Measurements from ENCODE around the gene C16orf95.
"Not testable (repeated sequence)": the region's sequence is repeated elsewhere in the genome, so short reads cannot be mapped to it uniquely, and the experiment has no call there.

C16orf95 gene

DNA sequence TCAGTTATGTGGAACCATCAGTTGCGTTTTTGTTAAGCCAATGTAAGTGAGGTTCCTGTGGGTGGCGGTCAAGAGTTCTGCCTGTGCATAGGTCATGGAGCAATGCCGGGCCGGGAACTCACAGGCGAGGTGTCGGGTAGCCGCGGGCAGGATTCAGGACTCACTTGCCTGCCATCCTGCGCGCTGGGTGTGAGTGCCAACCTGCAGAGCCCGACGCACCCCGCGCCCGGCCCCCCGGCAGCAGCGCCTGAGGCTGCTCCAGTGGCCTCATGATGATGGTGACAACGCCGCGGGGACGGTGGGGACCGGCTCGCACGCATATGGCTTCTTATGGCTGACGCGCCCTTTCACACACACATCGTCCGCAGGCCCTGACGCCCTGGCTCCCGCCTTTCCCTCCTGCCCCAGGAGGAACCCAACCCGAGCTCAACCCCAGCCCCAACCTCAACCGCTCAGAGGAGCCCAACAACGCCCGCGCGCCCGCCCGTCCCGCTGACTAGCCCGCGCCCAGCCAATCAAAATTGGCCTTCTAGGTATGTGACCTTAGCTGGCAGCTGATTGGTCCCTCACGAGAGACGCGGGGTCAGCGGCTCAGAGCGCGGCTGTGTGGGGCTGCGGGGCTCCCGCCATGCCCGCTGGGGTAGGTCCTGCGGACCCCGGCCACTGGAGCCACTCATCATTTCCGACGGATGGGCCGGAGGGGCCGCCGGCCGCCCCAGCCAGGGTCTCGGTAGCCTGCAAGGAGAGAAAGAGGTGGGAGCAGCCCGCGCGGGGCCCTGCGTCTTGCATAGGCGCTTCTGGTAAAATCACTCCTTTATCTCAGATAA is at the start of gene C16orf95:
Gene C16orf95, minus strand, starts transcription at position 470 of the 827 bp plus-strand sequence. Its CDS starts 150 bp downstream, at position 320.
- DNase-seq (ENCODE audit: low read depth, low spot score) = peak; percentile 88

- no peak for DNase-seq (ENCODE audit: low read depth, low spot score)
Observed at GRCh38 chr16:87366930-87367329, 49.7 kb upstream of the C16orf95 start.

DNA sequence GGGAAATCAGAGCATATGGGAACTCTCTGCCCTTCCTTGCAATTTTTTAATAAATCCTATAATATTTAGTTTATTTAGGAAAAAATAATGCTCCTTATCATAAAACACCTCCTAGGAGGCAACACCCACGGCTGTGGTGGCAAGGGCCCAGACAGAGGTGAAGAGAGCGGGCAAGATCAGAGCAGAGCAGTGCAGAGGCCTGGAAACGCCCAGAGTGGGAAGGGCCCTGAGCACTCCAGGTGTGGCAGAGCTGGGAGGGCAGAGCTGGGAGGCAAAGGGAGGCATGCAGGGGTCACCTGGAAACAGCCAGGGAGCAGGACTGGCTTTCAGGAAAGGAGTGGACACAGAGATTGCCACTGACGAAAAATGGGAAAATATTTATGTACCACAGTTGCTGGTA is 49.1 kb upstream of the C16orf95 start:
- DNase-seq (ENCODE audit: low read depth, low spot score) = no peak

DNA sequence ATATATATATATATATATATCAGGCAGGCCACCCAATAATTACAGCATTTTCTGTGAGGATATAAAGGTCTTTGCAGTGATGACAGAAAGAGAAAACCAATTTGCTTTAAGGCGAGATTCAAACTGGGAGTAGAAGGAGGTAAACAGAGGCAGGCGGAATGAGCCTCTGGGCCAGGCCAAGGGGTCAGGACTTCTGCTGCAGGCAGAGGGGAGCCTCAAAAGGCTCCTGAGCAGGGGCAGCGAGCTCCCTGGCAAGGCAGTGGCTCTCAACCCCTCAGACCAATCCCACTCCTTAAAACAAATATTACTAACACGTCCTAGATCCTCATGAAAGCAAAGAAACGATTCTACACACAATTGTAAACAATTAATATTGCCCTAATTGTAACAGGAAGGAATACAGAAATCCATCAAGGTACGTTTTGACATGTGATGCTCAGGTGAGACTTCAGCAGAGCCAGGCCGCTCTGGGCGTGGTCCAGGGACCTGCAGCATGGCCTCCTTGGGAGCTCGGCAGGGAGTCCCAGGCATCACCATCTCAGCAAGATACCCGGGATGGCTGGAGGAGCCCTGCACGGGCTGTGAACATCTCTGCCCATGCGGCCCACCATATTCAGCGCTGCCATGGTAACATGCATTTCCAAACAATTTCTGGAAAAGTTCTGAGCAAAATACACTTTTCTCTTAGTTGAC is 48.0 kb upstream of the C16orf95 start:
- DNase-seq (ENCODE audit: low read depth, low spot score) = no peak

DNA sequence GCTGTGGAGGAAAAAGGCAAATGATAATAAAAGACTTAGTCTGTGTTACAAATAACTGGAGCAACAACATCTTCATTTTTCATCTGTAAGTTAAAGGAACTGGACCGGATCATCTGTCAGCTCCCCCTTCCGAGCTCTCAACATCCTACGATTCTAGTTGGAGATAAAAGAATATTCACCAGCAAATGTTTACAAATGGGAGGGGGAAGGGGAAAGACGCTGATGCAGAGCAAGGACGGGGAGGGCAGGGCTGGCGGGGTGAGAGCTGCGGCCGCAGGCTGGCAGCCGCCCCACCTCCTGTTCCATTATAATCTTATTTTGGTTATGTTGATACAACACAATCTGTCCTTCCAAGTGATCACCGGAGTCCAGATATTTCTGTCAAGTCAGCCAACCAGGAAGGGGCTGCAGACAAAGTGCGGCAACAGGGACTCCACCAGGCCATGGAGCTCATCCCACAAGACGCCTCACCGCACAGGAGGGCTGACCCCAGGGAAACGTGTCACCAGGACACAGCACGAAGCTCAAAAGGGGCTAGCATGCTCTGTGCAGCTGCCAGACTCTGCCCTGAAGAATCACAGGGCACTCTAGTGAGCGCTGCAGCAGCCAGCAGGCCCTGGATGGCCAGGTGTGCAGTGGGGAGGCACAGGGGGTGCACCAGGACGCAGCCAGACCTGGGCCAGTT is 46.7 kb upstream of the C16orf95 start:
- no peak for DNase-seq (ENCODE audit: low read depth, low spot score)

DNA sequence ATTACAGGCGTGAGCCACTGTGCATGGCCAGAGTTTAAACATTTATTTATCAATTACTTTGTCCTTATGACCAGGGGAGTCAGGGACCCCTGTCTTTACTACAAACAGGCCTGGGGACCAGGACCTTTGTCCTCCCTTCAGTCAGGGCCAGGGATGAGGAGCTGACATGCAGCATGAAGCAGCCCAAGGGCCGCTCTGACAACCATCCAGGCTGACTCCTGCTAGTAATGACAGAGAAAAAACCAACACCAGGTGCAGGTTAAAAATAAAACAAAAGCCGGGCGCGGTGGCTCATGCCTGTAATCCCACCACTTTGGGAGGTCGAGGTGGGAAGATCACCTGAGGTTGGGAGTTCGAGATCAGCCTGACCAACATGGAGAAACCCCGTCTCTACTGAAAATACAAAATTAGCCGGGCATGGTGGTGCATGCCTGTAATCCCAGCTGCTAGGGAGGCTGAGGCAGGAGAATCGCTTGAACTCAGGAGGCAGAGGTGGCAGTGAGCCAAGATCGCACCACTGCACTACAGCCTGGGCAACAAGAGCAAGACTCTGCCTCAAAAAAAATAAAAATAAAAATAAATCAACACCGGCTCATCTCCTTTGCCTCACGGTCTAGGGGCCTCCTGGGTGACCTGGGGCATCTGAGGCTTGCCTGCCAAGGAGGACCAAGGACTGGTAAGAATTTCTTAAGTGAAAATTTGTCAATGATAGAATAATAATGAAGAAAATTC is 45.8 kb upstream of the C16orf95 start:
- DNase-seq (ENCODE audit: low read depth, low spot score) = not testable (repeated sequence)

GRCh38 chr16:87361916-87362619 is 44.9 kb upstream of the C16orf95 start:
- DNase-seq (ENCODE audit: low read depth, low spot score) = no peak

DNA sequence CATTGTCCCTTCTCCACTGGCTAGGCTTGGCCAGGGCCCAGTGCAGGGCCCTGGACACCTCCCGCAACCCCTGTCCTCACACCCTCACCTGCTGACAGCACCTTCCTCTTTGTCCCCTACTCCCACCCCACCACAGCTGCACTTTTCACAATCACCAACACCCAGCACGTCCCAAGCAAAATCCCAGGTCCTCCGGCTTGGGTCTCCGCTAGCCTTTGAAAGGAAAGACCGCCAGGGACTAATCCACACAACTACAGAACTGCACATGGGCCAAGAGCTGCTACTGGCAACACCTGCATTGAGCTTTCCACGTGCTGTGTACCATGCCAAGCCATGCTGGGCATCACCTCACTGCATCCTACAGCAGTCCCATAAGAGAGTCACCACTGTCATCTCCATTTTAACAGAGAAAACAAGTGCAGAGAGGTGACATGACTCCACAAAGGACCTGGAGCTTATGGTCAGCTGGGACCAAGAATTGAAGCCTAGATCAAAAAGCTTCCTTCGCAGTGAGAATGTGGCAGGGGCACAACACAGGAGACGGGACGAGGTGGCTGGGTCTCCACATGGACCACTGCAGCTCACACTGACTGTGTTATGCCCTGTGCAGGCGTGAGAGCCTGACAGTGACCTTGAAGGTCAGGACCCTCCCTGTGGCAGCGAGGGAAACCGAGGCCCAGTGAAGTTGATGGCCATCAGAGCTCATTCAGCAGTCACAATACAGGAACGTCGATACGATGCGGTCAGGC is 43.8 kb upstream of the C16orf95 start:
- no peak for DNase-seq (ENCODE audit: low read depth, low spot score)

DNA sequence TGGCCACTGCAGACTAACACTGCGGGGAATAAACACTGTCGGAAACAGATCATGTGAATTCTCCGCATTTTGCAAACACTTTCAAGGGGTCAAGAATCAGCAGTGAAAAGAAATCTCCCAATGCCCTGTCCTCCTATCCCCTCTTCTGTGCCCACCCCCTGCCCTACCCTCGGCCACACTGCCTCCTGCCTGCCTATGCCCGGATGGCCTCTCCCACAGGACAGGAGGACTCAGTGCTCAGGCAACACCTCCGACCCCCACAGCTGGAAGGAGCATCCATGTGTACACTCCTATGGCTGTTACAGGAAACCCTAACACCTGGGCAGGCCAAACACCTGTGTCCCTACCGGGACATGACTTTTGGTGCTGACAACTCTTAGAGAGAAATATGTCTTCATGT is 41.9 kb upstream of the C16orf95 start:
- DNase-seq (ENCODE audit: low read depth, low spot score) = no peak

DNA sequence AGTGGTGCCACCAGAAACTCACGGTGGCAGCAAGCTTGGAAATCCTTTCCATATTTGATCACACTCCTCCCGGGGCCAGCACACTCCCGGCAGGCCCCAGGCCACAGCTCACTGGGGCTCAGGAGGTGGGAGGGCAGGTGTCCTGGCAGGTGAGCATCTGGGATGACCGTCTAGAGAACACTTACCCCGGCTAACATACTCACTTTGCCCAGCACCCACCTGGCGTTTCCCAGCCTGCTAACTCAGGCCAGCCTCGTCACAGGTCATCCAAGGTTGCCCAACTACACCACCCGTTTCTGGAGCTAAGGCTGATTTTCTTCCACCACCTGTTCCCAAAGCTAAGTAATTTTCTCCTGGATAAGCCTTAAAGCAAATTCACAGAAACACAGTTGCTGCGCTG is 41.5 kb upstream of the C16orf95 start:
- no peak for DNase-seq (ENCODE audit: low read depth, low spot score)

DNA sequence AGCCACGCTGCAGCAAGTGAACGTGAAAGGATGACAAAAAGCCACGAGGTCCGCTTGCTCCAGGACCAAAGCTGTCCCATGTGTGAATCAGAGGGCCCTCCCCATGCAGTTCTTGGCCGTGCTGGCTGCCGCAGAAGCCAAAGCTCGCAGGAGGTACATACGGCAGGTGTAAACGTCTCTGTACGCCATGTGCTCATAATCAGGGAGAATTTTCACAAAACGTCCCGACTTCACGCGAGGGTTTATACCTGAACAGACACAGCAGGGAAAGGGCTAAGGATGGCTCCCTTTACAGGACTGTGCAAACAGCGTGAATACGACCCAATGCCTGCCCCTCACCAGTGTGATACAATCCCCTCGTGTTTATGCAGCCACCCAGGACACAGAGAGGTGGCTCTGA is 41.1 kb upstream of the C16orf95 start:
- DNase-seq (ENCODE audit: low read depth, low spot score) = no peak

DNA sequence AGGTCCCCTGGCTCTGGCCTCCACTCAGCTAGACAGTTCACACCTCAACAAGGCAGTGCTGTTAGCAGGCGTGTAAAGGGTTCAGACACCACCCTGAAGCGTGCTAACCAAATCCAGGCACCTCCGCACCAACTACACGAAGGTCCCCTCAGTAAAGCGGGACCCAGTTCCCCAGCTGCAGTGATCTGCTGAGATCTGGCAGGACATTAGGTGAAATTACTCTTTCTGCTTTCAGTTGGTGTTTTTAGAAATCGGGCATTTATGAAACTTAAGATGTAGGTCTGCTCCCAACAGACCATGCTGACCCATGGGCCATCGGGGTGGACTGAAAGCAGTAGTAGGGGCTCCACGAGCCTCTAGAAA is 39.3 kb upstream of the C16orf95 start:
- DNase-seq (ENCODE audit: low read depth, low spot score) = no peak

DNA sequence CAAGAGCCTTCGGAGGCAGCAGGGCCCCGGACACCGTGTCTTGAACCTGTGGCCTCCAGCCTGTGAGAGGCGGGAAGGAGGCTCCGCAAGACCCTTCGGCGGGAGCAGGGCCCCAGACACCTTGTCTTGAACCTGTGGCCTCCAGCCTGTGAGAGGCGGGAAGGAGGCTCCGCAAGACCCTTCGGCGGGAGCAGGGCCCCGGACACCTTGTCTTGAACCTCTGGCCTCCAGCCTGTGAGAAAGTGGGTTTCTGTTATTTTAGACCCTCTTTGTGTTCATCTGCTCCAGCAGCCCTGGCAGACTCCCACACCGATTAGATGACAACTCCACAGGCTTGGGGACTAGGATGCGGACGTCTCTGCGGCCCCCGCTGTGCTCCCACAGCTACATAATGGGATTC is 36.4 kb upstream of the C16orf95 start:
- no peak for DNase-seq (ENCODE audit: low read depth, low spot score)

DNA sequence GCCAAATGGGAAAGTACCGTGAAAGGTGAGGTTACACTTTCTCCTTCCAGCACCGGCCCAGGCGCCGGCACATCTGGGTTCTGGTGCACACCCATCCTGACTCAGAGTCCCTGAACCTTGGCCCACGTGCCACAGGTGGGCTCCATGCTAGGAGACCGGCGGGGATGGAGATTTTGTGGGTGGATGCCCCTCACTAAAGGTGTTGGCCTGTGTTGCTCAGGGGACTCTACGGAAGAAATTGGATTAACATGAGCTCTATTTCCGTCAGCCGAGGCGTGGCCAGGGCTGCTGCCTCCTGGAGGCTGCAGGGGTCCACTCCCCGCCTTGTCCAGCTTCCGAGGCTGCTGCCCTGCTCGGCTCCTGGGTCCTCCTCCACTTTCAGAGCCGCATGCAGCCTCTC is 35.6 kb upstream of the C16orf95 start:
- DNase-seq (ENCODE audit: low read depth, low spot score) = no peak

DNA sequence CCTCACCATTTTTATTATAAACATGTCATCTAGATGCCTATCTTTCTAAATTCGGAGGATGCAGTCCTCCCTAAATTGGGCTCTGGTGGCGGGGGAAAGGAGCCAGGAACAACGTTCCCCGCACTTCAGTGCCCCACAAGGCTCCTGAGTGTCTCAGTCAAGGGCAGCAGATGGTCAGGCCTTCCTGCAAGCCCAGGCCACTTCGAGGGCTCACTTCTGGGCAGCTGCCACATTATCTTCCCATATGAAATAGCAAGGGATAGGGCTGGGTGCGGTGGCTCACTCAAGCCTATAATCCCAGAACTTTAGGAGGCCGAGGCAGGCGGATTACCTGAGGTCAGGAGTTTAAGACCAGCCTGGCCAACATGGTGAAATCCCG is 34.1 kb upstream of the C16orf95 start:
- DNase-seq (ENCODE audit: low read depth, low spot score) = no peak

- no peak for DNase-seq (ENCODE audit: low read depth, low spot score)
Observed at GRCh38 chr16:87350681-87351319, 33.6 kb upstream of the C16orf95 start.

DNA sequence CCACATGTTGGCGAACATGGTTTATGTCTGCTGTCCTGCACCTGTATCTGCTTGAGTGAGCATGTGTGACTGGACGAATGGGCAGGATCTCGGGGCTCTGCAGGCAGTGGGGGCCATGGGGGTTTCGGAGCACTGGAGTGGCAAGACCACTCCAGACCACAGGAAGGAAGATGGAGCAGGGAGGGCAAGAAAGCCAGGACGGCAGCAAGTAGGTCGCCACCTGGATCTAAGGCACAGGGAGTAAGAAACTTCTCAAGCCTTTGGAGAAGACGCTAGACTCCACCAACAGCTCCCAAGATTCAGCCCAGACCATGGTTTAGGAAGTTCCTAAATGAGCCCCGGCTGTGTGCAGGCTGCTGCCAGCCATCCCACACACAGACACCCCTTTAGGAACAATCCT is 32.8 kb upstream of the C16orf95 start:
- DNase-seq (ENCODE audit: low read depth, low spot score) = no peak

- no peak for DNase-seq (ENCODE audit: low read depth, low spot score)
Observed at GRCh38 chr16:87348616-87349157, 31.5 kb upstream of the C16orf95 start.

DNA sequence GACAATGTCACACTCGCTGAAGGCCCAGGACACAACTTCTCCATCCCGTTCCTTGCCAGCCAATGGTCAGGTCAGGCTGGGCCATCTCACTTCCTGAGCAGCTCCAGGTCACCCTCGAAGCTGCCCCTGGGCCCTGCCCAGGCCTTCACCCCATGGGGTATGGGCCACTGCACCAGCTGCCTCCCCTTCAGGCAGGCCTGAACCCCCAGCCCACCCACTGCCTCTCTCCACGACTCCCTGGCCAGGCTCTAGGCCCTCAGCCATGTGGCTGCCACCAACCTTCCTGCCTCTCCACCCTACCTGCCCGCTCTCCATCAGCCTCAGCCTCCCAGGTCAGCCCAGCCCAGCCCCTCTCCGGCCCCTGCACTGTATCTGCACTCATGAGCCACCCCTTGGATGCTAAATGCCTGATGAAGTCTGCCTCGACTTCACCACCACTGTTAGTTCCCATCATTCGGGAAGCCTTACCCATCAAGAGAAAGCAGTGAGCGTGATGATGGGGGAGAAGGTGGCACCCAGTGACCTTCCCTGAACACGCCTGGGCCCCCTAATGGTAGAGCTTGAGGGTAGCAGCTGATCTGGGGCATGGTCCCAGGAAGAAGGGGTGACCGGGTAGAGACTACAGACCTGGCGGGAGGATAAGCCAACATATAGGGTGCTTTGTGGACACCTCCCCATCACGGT is 30.9 kb upstream of the C16orf95 start:
- no peak for DNase-seq (ENCODE audit: low read depth, low spot score)

Measured in smooth muscle cell of the brain vasculature (primary cell).